CD14-positive monocyte (primary cell): ENCODE results near the gene NPR3. TPM values are rescaled to one million over a fixed set of nuclear protein-coding genes. Genes with fewer than 3 reads are reported as not detected.
"Not testable (repeated sequence)": the region's sequence is repeated elsewhere in the genome, so short reads cannot be mapped to it uniquely, and the experiment has no call there.

Experiments
- DNase-seq, 3 donors: peaks; one replicate each; pipeline ENCODE4 v3.0.0-alpha.2; 2011 to 2022
- H2AFZ ChIP-seq: 2 replicates; pipeline ENCODE4 v1.6.0; 2012; ENCODE audit warnings: mild to moderate bottlenecking, low read depth, low read length, inconsistent platforms; ENCODE audit not compliant: insufficient read depth, poor library complexity, severe bottlenecking
- H3K27ac ChIP-seq, 2 donors: 1 replicate in 1 of 2; 2 replicates in 1 of 2; pipeline ENCODE4 v1.5.1; 2012 to 2013; ENCODE audit warnings: low read length in 2 of 2, control low read depth in 1 of 2, inconsistent platforms in 1 of 2, low read depth in 1 of 2, mild to moderate bottlenecking in 1 of 2
- H3K27me3 ChIP-seq, 2 donors: one replicate each; pipeline versions ENCODE4 v1.6.0 to v1.6.1; 2011 to 2013; ENCODE audit warnings: low read length in 2 of 2; ENCODE audit not compliant: control insufficient read depth in 2 of 2, insufficient read depth in 2 of 2
- H3K36me3 ChIP-seq, 2 donors: replicated peaks in 1 of 2; 1 replicate in 1 of 2; 2 replicates in 1 of 2; pipeline versions ENCODE4 v1.5.1 to v1.6.1; 2012 to 2013; ENCODE audit warnings: low read length in 2 of 2, control low read depth in 1 of 2, inconsistent platforms in 1 of 2, mild to moderate bottlenecking in 1 of 2; ENCODE audit not compliant: insufficient read depth in 2 of 2, control insufficient read depth in 1 of 2
- H3K4me1 ChIP-seq, 2 donors: 1 replicate in 1 of 2; 2 replicates in 1 of 2; pipeline versions ENCODE4 v1.5.1 to v1.6.1; 2012 to 2013; ENCODE audit warnings: low read length in 2 of 2, control low read depth in 1 of 2, inconsistent platforms in 1 of 2, mild to moderate bottlenecking in 1 of 2, moderate library complexity in 1 of 2; ENCODE audit not compliant: insufficient read depth in 2 of 2, control insufficient read depth in 1 of 2
- H3K4me2 ChIP-seq: replicated peaks from 2 replicates; pipeline ENCODE3; 2012; ENCODE audit warnings: low read length, moderate library complexity, mild to moderate bottlenecking; ENCODE audit not compliant: poor library complexity, severe bottlenecking; ENCODE audit errors: extremely low read depth
- H3K4me3 ChIP-seq, 3 experiments: fragments of 200-600 bp in 1 of 3; sonication (generic) in 1 of 3; replicated peaks in 1 of 3; 1 replicate in 2 of 3; 2 replicates in 1 of 3; pipeline ENCODE4 v1.5.1; 2011 to 2013; ENCODE audit warnings: low read length in 3 of 3, mild to moderate bottlenecking in 3 of 3, control low read depth in 2 of 3, low read depth in 2 of 3, inconsistent platforms in 1 of 3, moderate library complexity in 1 of 3
- H3K79me2 ChIP-seq: 2 replicates; pipeline ENCODE4 v1.6.0; 2012; ENCODE audit warnings: mild to moderate bottlenecking, control low read depth, inconsistent platforms, low read length, moderate library complexity; ENCODE audit not compliant: insufficient read depth
- H3K9ac ChIP-seq: 2 replicates; pipeline ENCODE4 v1.6.0; 2017; ENCODE audit warnings: low read length, mild to moderate bottlenecking; ENCODE audit not compliant: insufficient read depth, poor library complexity, severe bottlenecking
- H3K9me3 ChIP-seq, 2 donors: replicated peaks in 1 of 2; 1 replicate in 1 of 2; 2 replicates in 1 of 2; pipeline versions ENCODE4 v1.5.1 to v1.6.1; 2012 to 2013; ENCODE audit warnings: low read length in 2 of 2, control low read depth in 1 of 2; ENCODE audit not compliant: control insufficient read depth in 1 of 2, insufficient read depth in 1 of 2
- H4K20me1 ChIP-seq: 2 replicates; pipeline ENCODE4 v1.6.0; 2012; ENCODE audit warnings: mild to moderate bottlenecking, low read length, control low read depth, moderate library complexity; ENCODE audit not compliant: insufficient read depth
- H3K27ac Mint-ChIP-seq, 7 donors: one replicate each; pipeline ENCODE4 v1.8.0; 2020; ENCODE audit warnings: mild to moderate bottlenecking in 7 of 7, mixed read lengths in 7 of 7, moderate library complexity in 6 of 7, inconsistent platforms in 2 of 7
- H3K27me3 Mint-ChIP-seq, 3 donors: one replicate each; pipeline ENCODE4 v1.8.0; 2021 to 2022; ENCODE audit warnings: low read depth in 3 of 3, mild to moderate bottlenecking in 3 of 3, mixed read lengths in 3 of 3, moderate library complexity in 3 of 3, inconsistent platforms in 1 of 3
- H3K36me3 Mint-ChIP-seq, 2 donors: one replicate each; pipeline ENCODE4 v1.8.0; 2020; ENCODE audit warnings: mixed read lengths in 2 of 2, inconsistent platforms in 1 of 2, mild to moderate bottlenecking in 1 of 2
- H3K4me1 Mint-ChIP-seq: one replicate; pipeline ENCODE4 v1.8.0; 2020; ENCODE audit warnings: mild to moderate bottlenecking, mixed read lengths
- H3K4me3 Mint-ChIP-seq, 2 donors: one replicate each; pipeline ENCODE4 v1.8.0; 2020; ENCODE audit warnings: mild to moderate bottlenecking in 2 of 2, mixed read lengths in 2 of 2, moderate library complexity in 1 of 2
- H3K9me3 Mint-ChIP-seq, 7 donors: one replicate each; pipeline ENCODE4 v1.8.0; 2020 to 2022; ENCODE audit warnings: mixed read lengths in 7 of 7, mild to moderate bottlenecking in 6 of 7, moderate library complexity in 6 of 7, inconsistent platforms in 2 of 7
- CTCF ChIP-seq: fragments of 200-600 bp; IDR thresholded peaks from one replicate; pipeline ENCODE4 v1.8.0; 2022; ENCODE audit warnings: antibody characterized with exemption, mild to moderate bottlenecking
- WGBS: methylation state at CpG from one replicate; pipeline ENCODE4 v1.1.5; 2013; ENCODE audit warnings: missing lambda C conversion rate; ENCODE audit not compliant: insufficient coverage; 5-methylcytosine and 5-hydroxymethylcytosine counted together
- intact Hi-C, 2 donors: fragments of 100-400 bp; cut with micrococcal nuclease; formaldehyde crosslinking; loops; one replicate each; pipeline versions ENCODE4 v1.15.0 to v1.15.1; 2023
- polyA plus RNA-seq, 3 donors: library from polyadenylated mRNA; depleted of rRNA in 1 of 3; unstranded in 2 of 3; stranded (reverse) in 1 of 3; fragments of 300-500 nt in 2 of 3; fragments of >200 nt in 1 of 3; fragmentation: Illumina TruSeq in 2 of 3; gene quantifications; 1 replicate in 2 of 3; 2 replicates in 1 of 3; pipeline ENCODE4 v1.2.3, GENCODE V29; 2012 to 2021

The NPR3 gene
- polyA plus RNA-seq, 3 donors: not detected

DNA sequence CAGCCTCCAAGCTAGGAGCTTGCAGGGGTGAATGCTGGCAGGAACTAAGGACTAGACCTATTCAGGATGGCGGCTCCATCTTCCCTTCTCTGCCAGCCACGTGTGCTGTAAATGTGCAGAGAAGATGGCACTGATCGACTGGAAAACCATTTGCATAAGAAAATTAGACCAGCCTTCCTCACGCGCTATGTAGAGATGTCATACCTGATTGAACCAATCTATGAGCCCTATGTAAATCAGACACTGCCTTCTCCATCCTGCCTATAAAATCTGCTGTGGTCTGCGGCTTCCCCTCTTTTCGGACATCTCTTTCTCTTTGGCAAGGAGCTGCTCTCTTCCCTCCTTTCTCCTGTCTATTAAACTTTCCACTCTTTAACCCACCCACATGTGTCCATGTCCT is 91.6 kb downstream of the NPR3 start:
- H3K4me3 ChIP-seq: no peak overlapping the region
- no peaks in the 10 kb centered on the region for H3K79me2 ChIP-seq
- H3K9ac ChIP-seq: no peak overlapping the region
- no peaks in the 10 kb centered on the region for H3K27me3 ChIP-seq
- intact Hi-C loops: no loop called here
- no peak overlapping the region for H2AFZ ChIP-seq
- no peak overlapping the region for H3K4me3 Mint-ChIP-seq
- no peaks in the 10 kb centered on the region for H3K36me3 ChIP-seq
- H3K4me1 Mint-ChIP-seq: no peaks in the 10 kb centered on the region
- peaks cover 8 to 22% (median 14%) of the 10 kb centered on the region in 7 donors for H3K9me3 Mint-ChIP-seq
- TF ChIP-seq CTCF: no peak
- no peak for DNase-seq
- no peak overlapping the region for H3K4me2 ChIP-seq
- H3K27ac Mint-ChIP-seq: no peak overlapping the region
- H3K27me3 Mint-ChIP-seq: peaks cover 0 to 3% (median 0%) of the 10 kb centered on the region in 3 donors
- no peaks in the 10 kb centered on the region for H3K36me3 Mint-ChIP-seq
- no peak overlapping the region for H3K27ac ChIP-seq
- no peaks in the 10 kb centered on the region for H4K20me1 ChIP-seq
- WGBS: 97% methylated on average over 4 of the region's 7 CpGs
- H3K4me1 ChIP-seq: no peaks in the 10 kb centered on the region
- H3K9me3 ChIP-seq: peaks cover 0 to 3% of the 10 kb centered on the region in 2 donors

GRCh38 chr5:32803656-32804055 is 92.5 kb downstream of the NPR3 start:
- Mint-ChIP-seq H3K36me3 (no peaks in the 10 kb centered on the region), H3K4me3 (no peak overlapping the region), H3K27ac (no peak overlapping the region), H3K9me3 (peaks cover 8 to 22% (median 14%) of the 10 kb centered on the region in 7 donors), H3K4me1 (no peaks in the 10 kb centered on the region), H3K27me3 (peaks cover 0 to 3% (median 0%) of the 10 kb centered on the region in 3 donors)
- Histone ChIP-seq H3K9ac (no peak overlapping the region), H4K20me1 (no peaks in the 10 kb centered on the region), H3K4me2 (no peak overlapping the region), H3K27ac (no peak overlapping the region), H3K27me3 (no peaks in the 10 kb centered on the region), H3K4me1 (no peaks in the 10 kb centered on the region), H2AFZ (no peak overlapping the region), H3K36me3 (no peaks in the 10 kb centered on the region), H3K79me2 (no peaks in the 10 kb centered on the region), H3K4me3 (no peak overlapping the region), H3K9me3 (peaks cover 0 to 3% of the 10 kb centered on the region in 2 donors)
- no CpG with 5 or more reads among the region's 3 CpGs for WGBS
- no peak for TF ChIP-seq CTCF
- intact Hi-C loops: no loop called here
- no peak for DNase-seq

- H3K9me3 ChIP-seq, H3K4me1 ChIP-seq, H3K27ac ChIP-seq, H4K20me1 ChIP-seq, H3K4me3 Mint-ChIP-seq, DNase-seq, H3K27me3 Mint-ChIP-seq, H3K36me3 ChIP-seq, H3K4me2 ChIP-seq, H3K27me3 ChIP-seq, H3K27ac Mint-ChIP-seq, H2AFZ ChIP-seq, H3K4me3 ChIP-seq, H3K9ac ChIP-seq, intact Hi-C loops, H3K4me1 Mint-ChIP-seq, H3K79me2 ChIP-seq, H3K36me3 Mint-ChIP-seq: not testable (repeated sequence)
- WGBS: no CpG with 5 or more reads among the region's 1 CpG
- H3K9me3 Mint-ChIP-seq: peaks cover 8 to 17% (median 9%) of the 10 kb centered on the region in 7 donors
Measured at GRCh38 chr5:32805462-32805861, 94.3 kb downstream of the NPR3 start.
